HUES64 (cell line): ENCODE results near the gene ATP1A1.

Experiments
- H3K27ac ChIP-seq: 2 replicates; pipeline ENCODE4 v1.7.0; 2013; ENCODE audit warnings: low read depth, low read length, inconsistent platforms
- H3K27me3 ChIP-seq: 2 replicates; pipeline ENCODE4 v1.6.1; 2013; ENCODE audit warnings: mild to moderate bottlenecking, low read length; ENCODE audit not compliant: insufficient read depth
- H3K36me3 ChIP-seq: 2 replicates; pipeline ENCODE4 v1.6.1; 2013; ENCODE audit warnings: mild to moderate bottlenecking, low read length; ENCODE audit not compliant: insufficient read depth
- H3K4me1 ChIP-seq: 2 replicates; pipeline ENCODE4 v1.6.1; 2013; ENCODE audit warnings: mild to moderate bottlenecking, low read length, moderate library complexity; ENCODE audit not compliant: insufficient read depth
- H3K4me3 ChIP-seq: 2 replicates; pipeline ENCODE4 v1.5.1; 2013; ENCODE audit warnings: mild to moderate bottlenecking, low read length, moderate library complexity
- H3K9ac ChIP-seq: 2 replicates; pipeline ENCODE4 v1.6.1; 2013; ENCODE audit warnings: mild to moderate bottlenecking, low read depth, low read length
- H3K9me3 ChIP-seq: 2 replicates; pipeline ENCODE4 v1.6.1; 2013; ENCODE audit warnings: low read depth, low read length; ENCODE audit not compliant: insufficient read depth
- WGBS: fragments of 150-250, 120-280 bp; methylation state at CpG from one replicate; pipeline ENCODE4 v1.1.7; 2013; ENCODE audit warnings: missing lambda C conversion rate; 5-methylcytosine and 5-hydroxymethylcytosine counted together

The ATP1A1 gene

GRCh38 chr1:116345843-116346242 lies 27.2 kb upstream of the ATP1A1 start:
- Histone ChIP-seq H3K27me3 (no peaks in the 10 kb centered on the region), H3K27ac (no peak overlapping the region), H3K4me1 (peaks cover 16% of the 10 kb centered on the region), H3K4me3 (no peak overlapping the region), H3K36me3 (no peaks in the 10 kb centered on the region), H3K9ac (no peak overlapping the region), H3K9me3 (no peaks in the 10 kb centered on the region)
- WGBS: 59% methylated on average over 2 of the region's 2 CpGs

GRCh38 chr1:116346943-116347673 lies 25.9 kb upstream of the ATP1A1 start:
- Histone ChIP-seq H3K27ac (no peak overlapping the region; the same call in 1 of the 2 replicates), H3K36me3 (no peaks in the 10 kb centered on the region), H3K4me3 (no peak overlapping the region), H3K9ac (no peak overlapping the region), H3K27me3 (no peaks in the 10 kb centered on the region), H3K9me3 (no peaks in the 10 kb centered on the region), H3K4me1 (peaks cover 16% of the 10 kb centered on the region)
- 76% methylated on average over 3 of the region's 4 CpGs for WGBS

GRCh38 chr1:116347696-116348095 lies 25.3 kb upstream of the ATP1A1 start:
- H3K27ac ChIP-seq: no peak overlapping the region; the same call in 1 of the 2 replicates
- no peak overlapping the region for H3K9ac ChIP-seq
- peaks cover 16% of the 10 kb centered on the region for H3K4me1 ChIP-seq
- H3K4me3 ChIP-seq: no peak overlapping the region
- H3K36me3 ChIP-seq: no peaks in the 10 kb centered on the region
- no peaks in the 10 kb centered on the region for H3K27me3 ChIP-seq
- WGBS: 90% methylated on average over 2 of the region's 2 CpGs
- no peaks in the 10 kb centered on the region for H3K9me3 ChIP-seq

- no peaks in the 10 kb centered on the region for H3K36me3 ChIP-seq
- no peaks in the 10 kb centered on the region for H3K27me3 ChIP-seq
- H3K4me3 ChIP-seq: no peak overlapping the region
- no peak overlapping the region for H3K9ac ChIP-seq
- H3K27ac ChIP-seq: no peak overlapping the region
- 93% methylated on average over 2 of the region's 2 CpGs for WGBS
- no peaks in the 10 kb centered on the region for H3K9me3 ChIP-seq
- peaks cover 16% of the 10 kb centered on the region for H3K4me1 ChIP-seq
Observed at GRCh38 chr1:116350097-116350645, 22.9 kb upstream of the ATP1A1 start.

- 96% methylated on average over 3 of the region's 4 CpGs for WGBS
- H3K36me3 ChIP-seq: no peaks in the 10 kb centered on the region
- H3K9me3 ChIP-seq: no peaks in the 10 kb centered on the region
- no peak overlapping the region for H3K27ac ChIP-seq
- H3K4me3 ChIP-seq: no peak overlapping the region
- H3K9ac ChIP-seq: no peak overlapping the region
- H3K4me1 ChIP-seq: peaks cover 9% of the 10 kb centered on the region
- no peaks in the 10 kb centered on the region for H3K27me3 ChIP-seq
Observed at GRCh38 chr1:116351914-116352313, 21.1 kb upstream of the ATP1A1 start.

- peaks cover 4% of the 10 kb centered on the region for H3K4me1 ChIP-seq
- H3K9ac ChIP-seq: no peak overlapping the region
- H3K27ac ChIP-seq: no peak overlapping the region
- H3K27me3 ChIP-seq: no peaks in the 10 kb centered on the region
- H3K4me3 ChIP-seq: no peak overlapping the region
- 93% methylated on average over 3 of the region's 3 CpGs for WGBS
- no peaks in the 10 kb centered on the region for H3K9me3 ChIP-seq
- H3K36me3 ChIP-seq: no peaks in the 10 kb centered on the region
Observed at GRCh38 chr1:116352349-116352813, 20.7 kb upstream of the ATP1A1 start.

- WGBS: 97% methylated on average over 7 of the region's 8 CpGs
- H3K27ac ChIP-seq: no peak overlapping the region
- no peaks in the 10 kb centered on the region for H3K4me1 ChIP-seq
- H3K36me3 ChIP-seq: no peaks in the 10 kb centered on the region
- no peak overlapping the region for H3K9ac ChIP-seq
- no peaks in the 10 kb centered on the region for H3K27me3 ChIP-seq
- no peaks in the 10 kb centered on the region for H3K9me3 ChIP-seq
- no peak overlapping the region for H3K4me3 ChIP-seq
Observed at GRCh38 chr1:116353155-116353554, 19.9 kb upstream of the ATP1A1 start.

GRCh38 chr1:116356067-116356466 lies 17.0 kb upstream of the ATP1A1 start:
- no peak overlapping the region for H3K9ac ChIP-seq
- H3K9me3 ChIP-seq: no peaks in the 10 kb centered on the region
- no peak overlapping the region for H3K27ac ChIP-seq
- peaks cover 11% of the 10 kb centered on the region for H3K4me1 ChIP-seq
- H3K36me3 ChIP-seq: no peaks in the 10 kb centered on the region
- no peaks in the 10 kb centered on the region for H3K27me3 ChIP-seq
- H3K4me3 ChIP-seq: no peak overlapping the region
- 95% methylated on average over 2 of the region's 4 CpGs for WGBS

GRCh38 chr1:116356673-116357072 lies 16.4 kb upstream of the ATP1A1 start:
- no peaks in the 10 kb centered on the region for H3K27me3 ChIP-seq
- H3K4me1 ChIP-seq: peaks cover 11% of the 10 kb centered on the region
- no peaks in the 10 kb centered on the region for H3K36me3 ChIP-seq
- H3K9me3 ChIP-seq: no peaks in the 10 kb centered on the region
- H3K4me3 ChIP-seq: no peak overlapping the region
- no peak overlapping the region for H3K9ac ChIP-seq
- WGBS: 83% methylated on average over 2 of the region's 2 CpGs
- no peak overlapping the region for H3K27ac ChIP-seq

GRCh38 chr1:116357487-116357886 lies 15.6 kb upstream of the ATP1A1 start:
- H3K4me1 ChIP-seq: peaks cover 11% of the 10 kb centered on the region
- H3K36me3 ChIP-seq: no peaks in the 10 kb centered on the region
- H3K27me3 ChIP-seq: no peaks in the 10 kb centered on the region
- 100% methylated on average over 1 of the region's 1 CpG for WGBS
- H3K4me3 ChIP-seq: no peak overlapping the region
- H3K9ac ChIP-seq: no peak overlapping the region
- no peak overlapping the region for H3K27ac ChIP-seq
- no peaks in the 10 kb centered on the region for H3K9me3 ChIP-seq

GRCh38 chr1:116359060-116359830 lies 13.8 kb upstream of the ATP1A1 start:
- Histone ChIP-seq H3K36me3 (no peaks in the 10 kb centered on the region), H3K4me1 (peaks cover 11% of the 10 kb centered on the region), H3K9ac (no peak overlapping the region), H3K4me3 (no peak overlapping the region), H3K9me3 (no peaks in the 10 kb centered on the region), H3K27ac (no peak overlapping the region), H3K27me3 (no peaks in the 10 kb centered on the region)
- WGBS: 91% methylated on average over 2 of the region's 2 CpGs
